GM12878 (cell line): Measurements from ENCODE around the gene ATP1A1. TPM values are rescaled to one million over a fixed set of nuclear protein-coding genes. Genes with fewer than 3 reads are reported as not detected.

Experiments
- ATAC-seq: fragments of 200-7000 bp; cut with Tn5 transposase; 3 replicates; pipeline ENCODE4 v1.9.1; 2020; ENCODE audit warnings: mild to moderate bottlenecking, moderate library complexity
- BruUV-seq: library from RNA; stranded (reverse); fragments of 400-500 nt; replicated peaks from 2 replicates; lab custom pipeline; 2021; lab: Mats Ljungman, UMichigan
- CTCF ChIA-PET: fragments of 300-600 bp; sonication (Branson Sonifier 250); formaldehyde crosslinking; extraction: SDS; loops from one replicate; lab custom pipeline; 2021; ENCODE audit warnings: inconsistent platforms; lab: Yijun Ruan, JAX
- POLR2A ChIA-PET: fragments of 350-600 bp; formaldehyde crosslinking; extraction: SDS; loops from one replicate; lab custom pipeline; 2021; ENCODE audit warnings: inconsistent platforms; lab: Charles Lee
- RAD21 ChIA-PET: fragments of 300-600 bp; sonication (Branson Sonifier 250); formaldehyde crosslinking; loops from one replicate; lab custom pipeline; 2023; ENCODE audit warnings: antibody characterized with exemption; ENCODE audit not compliant: unreplicated experiment; lab: Charles Lee
- SMC1A ChIA-PET: fragments of 300-600 bp; sonication (Branson Sonifier 250); formaldehyde crosslinking; loops from one replicate; lab custom pipeline; 2023; ENCODE audit not compliant: unreplicated experiment, uncharacterized antibody; lab: Charles Lee
- DNase-seq: peaks from one replicate; pipeline ENCODE4 v3.0.0-alpha.2; 2011; ENCODE audit warnings: low read depth, low spot score
- FAIRE-seq: peaks from 3 replicates; lab custom pipeline; 2011; peaks lifted over from hg19 to GRCh38; lab: Jason Lieb, UNC
- H2AFZ ChIP-seq: 2 replicates; pipeline ENCODE4 v1.6.0; 2011; ENCODE audit warnings: low read depth, low read length, control low read depth; ENCODE audit not compliant: control insufficient read depth
- H3K27ac ChIP-seq: 2 replicates; pipeline ENCODE4 v1.5.1; 2011; ENCODE audit warnings: control low read depth; ENCODE audit not compliant: control insufficient read depth, insufficient read depth
- H3K27me3 ChIP-seq, 2 experiments: replicated peaks in 1 of 2; 2 replicates each; pipeline versions ENCODE4 v1.6.0 to v1.6.1; 2011; ENCODE audit warnings: low read length in 1 of 2; ENCODE audit not compliant: control insufficient read depth in 2 of 2, insufficient read depth in 2 of 2
- H3K36me3 ChIP-seq, 2 experiments: 2 replicates each; pipeline ENCODE4 v1.5.1; 2011; ENCODE audit warnings: low read length in 1 of 2; ENCODE audit not compliant: control insufficient read depth in 2 of 2, insufficient read depth in 2 of 2
- H3K4me1 ChIP-seq: 2 replicates; pipeline ENCODE4 v1.6.1; 2011; ENCODE audit warnings: mild to moderate bottlenecking, low read length, moderate library complexity, mixed read lengths; ENCODE audit not compliant: control insufficient read depth, insufficient read depth
- H3K4me2 ChIP-seq: 2 replicates; pipeline ENCODE4 v1.6.0; 2011; ENCODE audit warnings: control low read depth; ENCODE audit not compliant: control insufficient read depth, insufficient read depth
- H3K4me3 ChIP-seq: fragments of 200-600 bp; sonication (generic); 2 replicates; pipeline ENCODE4 v1.5.1; 2016
- H3K79me2 ChIP-seq: 2 replicates; pipeline ENCODE4 v1.6.0; 2011; ENCODE audit warnings: low read length; ENCODE audit not compliant: control insufficient read depth, insufficient read depth
- H3K9ac ChIP-seq: 2 replicates; pipeline ENCODE4 v1.8.0; 2011; ENCODE audit warnings: low read length, control low read depth, mixed read lengths; ENCODE audit not compliant: control insufficient read depth, insufficient read depth
- H3K9me3 ChIP-seq: replicated peaks from 3 replicates; pipeline ENCODE4 v1.5.1; 2011; ENCODE audit warnings: mild to moderate bottlenecking, low read length; ENCODE audit not compliant: control insufficient read depth, insufficient read depth
- H4K20me1 ChIP-seq: 2 replicates; pipeline ENCODE4 v1.6.0; 2011; ENCODE audit not compliant: control insufficient read depth, insufficient read depth
- CEBPB ChIP-seq, 2 experiments: fragments of 150-350 bp in 1 of 2; IDR thresholded peaks; 2 replicates each; pipeline ENCODE4 v1.6.1; 2012 to 2014; ENCODE audit warnings: low read depth in 2 of 2, low read length in 2 of 2, borderline replicate concordance in 1 of 2, inconsistent platforms in 1 of 2
- GATAD2B ChIP-seq: fragments of 450-650 bp; conservative IDR thresholded peaks from 2 replicates; pipeline ENCODE4 v1.6.1; 2017; ENCODE audit warnings: low read depth, mild to moderate bottlenecking, moderate library complexity
- IKZF2 ChIP-seq, 2 experiments: fragments of 450-650 bp; IDR thresholded peaks; 2 replicates each; pipeline ENCODE4 v1.6.1; 2017; ENCODE audit warnings: mild to moderate bottlenecking in 2 of 2, moderate library complexity in 2 of 2
- JUNB ChIP-seq: IDR thresholded peaks from 2 replicates; pipeline ENCODE4 v1.6.1; 2016; ENCODE audit warnings: antibody characterized with exemption, mild to moderate bottlenecking
- KDM1A ChIP-seq: fragments of 200-600 bp; sonication (generic); IDR thresholded peaks from 2 replicates; pipeline ENCODE4 v1.6.1; 2016; ENCODE audit warnings: borderline replicate concordance
- NFIC ChIP-seq: IDR thresholded peaks from 2 replicates; pipeline ENCODE4 v1.6.1; 2012; ENCODE audit warnings: low read depth, mild to moderate bottlenecking, inconsistent platforms, low read length, moderate library complexity
- NFXL1 ChIP-seq: fragments of 450-650 bp; IDR thresholded peaks from 2 replicates; pipeline ENCODE4 v1.6.1; 2017; ENCODE audit warnings: antibody characterized with exemption, mild to moderate bottlenecking, borderline replicate concordance
- NFYA ChIP-seq: IDR thresholded peaks from 2 replicates; pipeline ENCODE4 v1.6.1; 2011; ENCODE audit warnings: low read depth, mild to moderate bottlenecking, low read length, improper control_type of control experiment, borderline replicate concordance
- PKNOX1 ChIP-seq: fragments of 450-650 bp; IDR thresholded peaks from 2 replicates; pipeline ENCODE4 v1.6.1; 2016; ENCODE audit warnings: mild to moderate bottlenecking
- YBX1 ChIP-seq: fragments of 450-650 bp; IDR thresholded peaks from 2 replicates; pipeline ENCODE4 v1.6.1; 2016; ENCODE audit warnings: antibody characterized with exemption
- YY1 ChIP-seq: IDR thresholded peaks from 2 replicates; pipeline ENCODE4 v1.6.1; 2011; ENCODE audit warnings: low read depth, mild to moderate bottlenecking, low read length
- ZBED1 ChIP-seq: IDR thresholded peaks from 2 replicates; pipeline ENCODE4 v1.6.1; 2016; ENCODE audit warnings: borderline replicate concordance
- ZBTB33 ChIP-seq: fragments of 450-650 bp; IDR thresholded peaks from 2 replicates; pipeline ENCODE4 v1.6.1; 2017; ENCODE audit warnings: mild to moderate bottlenecking
- ZNF274 ChIP-seq: IDR thresholded peaks from one replicate; pipeline ENCODE4 v1.8.0; 2011; ENCODE audit not compliant: insufficient read length, insufficient read depth
- WGBS: methylation state at CpG from one replicate; pipeline ENCODE4 v1.1.6; 2016; ENCODE audit warnings: low lambda C conversion rate; ENCODE audit not compliant: insufficient replicate concordance, insufficient coverage; ENCODE audit errors: missing lambda C conversion rate; 5-methylcytosine and 5-hydroxymethylcytosine counted together
- in situ Hi-C: fragments of 300-500 bp; cut with MboI; formaldehyde crosslinking; loops from 9 replicates; pipeline ENCODE4 v1.14.3; 2018; ENCODE audit warnings: mixed read lengths
- intact Hi-C: fragments of 100-400 bp; cut with micrococcal nuclease; formaldehyde crosslinking; loops from one replicate; pipeline ENCODE4 v1.14.2; 2022; ENCODE audit not compliant: unreplicated experiment
- polyA plus RNA-seq, 11 experiments: library from polyadenylated mRNA; depleted of rRNA in 4 of 11; unstranded in 6 of 11; stranded (reverse) in 5 of 11; fragments of >200 nt; fragmentation: Nextera tagmentation in 4 of 11; fragmentation: Illumina TruSeq in 1 of 11; extraction: Ambion mirVana in 4 of 11; extraction: Trizol in 1 of 11; gene quantifications; 1 replicate in 1 of 11; 2 replicates in 10 of 11; pipeline versions ENCODE4 v1.2.1 to v1.2.3, GENCODE V29; 2011 to 2016; ENCODE audit warnings: inconsistent platforms in 2 of 11, missing spikeins in 2 of 11, low read depth in 1 of 11
- total RNA-seq, 4 experiments: library from RNA; depleted of rRNA in 3 of 4; stranded (reverse); fragments of >200 nt in 3 of 4; fragmentation: Illumina TruSeq in 1 of 4; extraction: Trizol in 1 of 4; gene quantifications; 2 replicates each; pipeline versions ENCODE4 v1.2.1 to v1.2.3, GENCODE V29; 2013 to 2021
- TF ChIP-seq, protein P1 (sequence below): fragments of 450-650 bp; IDR thresholded peaks from 2 replicates; pipeline ENCODE4 v1.6.1; 2017; ENCODE audit warnings: mild to moderate bottlenecking, moderate library complexity
- TF ChIP-seq, protein P2 (sequence below): fragments of 450-650 bp; IDR thresholded peaks from 2 replicates; pipeline ENCODE4 v1.6.1; 2018; ENCODE audit warnings: mild to moderate bottlenecking, low read depth, moderate library complexity; ENCODE audit not compliant: partially characterized antibody

The ATP1A1 gene
- total and polyA plus RNA-seq, 10 of the 15 experiments (the other 5 are each of a cell fraction or from before 2014, with no cell fraction given): 113 to 566 (median 313) TPM

DNA sequence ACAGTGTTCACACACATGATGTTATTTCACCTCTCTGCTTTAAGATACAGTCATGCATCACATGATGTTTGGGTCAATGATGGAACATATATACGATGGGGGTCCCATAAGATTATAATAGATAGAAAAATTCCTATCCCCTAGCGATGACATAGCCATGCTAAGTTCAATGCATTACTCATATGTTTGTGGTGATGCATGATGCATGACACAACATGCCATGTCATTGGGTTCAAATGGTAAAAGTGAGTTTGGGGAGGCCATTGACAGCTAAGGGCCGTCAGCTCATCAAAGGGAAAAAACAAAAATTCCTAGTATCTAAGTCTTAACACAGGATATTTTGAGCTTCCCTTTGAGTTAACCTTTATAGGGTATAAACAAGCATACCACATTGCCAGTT lies 73.6 kb downstream of the ATP1A1 start:
- no peak for TF ChIP-seq ZBTB33
- no peak for TF ChIP-seq NFXL1
- TF ChIP-seq GATAD2B: no peak
- TF ChIP-seq JUNB: no peak
- no peak for TF ChIP-seq YBX1
- TF ChIP-seq, protein P1, sequence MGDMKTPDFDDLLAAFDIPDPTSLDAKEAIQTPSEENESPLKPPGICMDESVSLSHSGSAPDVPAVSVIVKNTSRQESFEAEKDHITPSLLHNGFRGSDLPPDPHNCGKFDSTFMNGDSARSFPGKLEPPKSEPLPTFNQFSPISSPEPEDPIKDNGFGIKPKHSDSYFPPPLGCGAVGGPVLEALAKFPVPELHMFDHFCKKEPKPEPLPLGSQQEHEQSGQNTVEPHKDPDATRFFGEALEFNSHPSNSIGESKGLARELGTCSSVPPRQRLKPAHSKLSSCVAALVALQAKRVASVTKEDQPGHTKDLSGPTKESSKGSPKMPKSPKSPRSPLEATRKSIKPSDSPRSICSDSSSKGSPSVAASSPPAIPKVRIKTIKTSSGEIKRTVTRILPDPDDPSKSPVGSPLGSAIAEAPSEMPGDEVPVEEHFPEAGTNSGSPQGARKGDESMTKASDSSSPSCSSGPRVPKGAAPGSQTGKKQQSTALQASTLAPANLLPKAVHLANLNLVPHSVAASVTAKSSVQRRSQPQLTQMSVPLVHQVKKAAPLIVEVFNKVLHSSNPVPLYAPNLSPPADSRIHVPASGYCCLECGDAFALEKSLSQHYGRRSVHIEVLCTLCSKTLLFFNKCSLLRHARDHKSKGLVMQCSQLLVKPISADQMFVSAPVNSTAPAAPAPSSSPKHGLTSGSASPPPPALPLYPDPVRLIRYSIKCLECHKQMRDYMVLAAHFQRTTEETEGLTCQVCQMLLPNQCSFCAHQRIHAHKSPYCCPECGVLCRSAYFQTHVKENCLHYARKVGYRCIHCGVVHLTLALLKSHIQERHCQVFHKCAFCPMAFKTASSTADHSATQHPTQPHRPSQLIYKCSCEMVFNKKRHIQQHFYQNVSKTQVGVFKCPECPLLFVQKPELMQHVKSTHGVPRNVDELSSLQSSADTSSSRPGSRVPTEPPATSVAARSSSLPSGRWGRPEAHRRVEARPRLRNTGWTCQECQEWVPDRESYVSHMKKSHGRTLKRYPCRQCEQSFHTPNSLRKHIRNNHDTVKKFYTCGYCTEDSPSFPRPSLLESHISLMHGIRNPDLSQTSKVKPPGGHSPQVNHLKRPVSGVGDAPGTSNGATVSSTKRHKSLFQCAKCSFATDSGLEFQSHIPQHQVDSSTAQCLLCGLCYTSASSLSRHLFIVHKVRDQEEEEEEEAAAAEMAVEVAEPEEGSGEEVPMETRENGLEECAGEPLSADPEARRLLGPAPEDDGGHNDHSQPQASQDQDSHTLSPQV: no peak
- no peak for TF ChIP-seq NFIC
- TF ChIP-seq NFYA: no peak
- no peak for TF ChIP-seq KDM1A
- TF ChIP-seq, protein P2, sequence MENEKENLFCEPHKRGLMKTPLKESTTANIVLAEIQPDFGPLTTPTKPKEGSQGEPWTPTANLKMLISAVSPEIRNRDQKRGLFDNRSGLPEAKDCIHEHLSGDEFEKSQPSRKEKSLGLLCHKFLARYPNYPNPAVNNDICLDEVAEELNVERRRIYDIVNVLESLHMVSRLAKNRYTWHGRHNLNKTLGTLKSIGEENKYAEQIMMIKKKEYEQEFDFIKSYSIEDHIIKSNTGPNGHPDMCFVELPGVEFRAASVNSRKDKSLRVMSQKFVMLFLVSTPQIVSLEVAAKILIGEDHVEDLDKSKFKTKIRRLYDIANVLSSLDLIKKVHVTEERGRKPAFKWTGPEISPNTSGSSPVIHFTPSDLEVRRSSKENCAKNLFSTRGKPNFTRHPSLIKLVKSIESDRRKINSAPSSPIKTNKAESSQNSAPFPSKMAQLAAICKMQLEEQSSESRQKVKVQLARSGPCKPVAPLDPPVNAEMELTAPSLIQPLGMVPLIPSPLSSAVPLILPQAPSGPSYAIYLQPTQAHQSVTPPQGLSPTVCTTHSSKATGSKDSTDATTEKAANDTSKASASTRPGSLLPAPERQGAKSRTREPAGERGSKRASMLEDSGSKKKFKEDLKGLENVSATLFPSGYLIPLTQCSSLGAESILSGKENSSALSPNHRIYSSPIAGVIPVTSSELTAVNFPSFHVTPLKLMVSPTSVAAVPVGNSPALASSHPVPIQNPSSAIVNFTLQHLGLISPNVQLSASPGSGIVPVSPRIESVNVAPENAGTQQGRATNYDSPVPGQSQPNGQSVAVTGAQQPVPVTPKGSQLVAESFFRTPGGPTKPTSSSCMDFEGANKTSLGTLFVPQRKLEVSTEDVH: no peak
- TF ChIP-seq ZNF274: no peak
- TF ChIP-seq IKZF2 (IDR thresholded peaks at IDR 0.05): no peak
- no peak for TF ChIP-seq YY1
- TF ChIP-seq CEBPB (IDR thresholded peaks at IDR 0.05; ENCODE audit: borderline replicate concordance in 1 of 2, low read depth in 2 of 2, low read length in 2 of 2): no peak
- no peak for TF ChIP-seq PKNOX1
- no peak for TF ChIP-seq ZBED1
- DNase-seq (no peak), FAIRE-seq (no peak), ATAC-seq (no peak)
- H4K20me1 ChIP-seq: no peaks in the 10 kb centered on the region
- ChIA-PET POLR2A (no interaction called here), RAD21 (no interaction called here), CTCF (no interaction called here), SMC1A (no interaction called here)
- no peaks in the 10 kb centered on the region for H3K4me1 ChIP-seq
- intact Hi-C loops (no loop called here), in situ Hi-C loops (no loop called here)
- no peaks in the 10 kb centered on the region for H3K79me2 ChIP-seq
- 33% methylated on average over 3 of the region's 3 CpGs for WGBS
- BruUV-seq: no TSS peak
- H3K4me2 ChIP-seq: no peak overlapping the region
- no peak overlapping the region for H3K4me3 ChIP-seq
- H3K9ac ChIP-seq: no peak overlapping the region
- H3K9me3 ChIP-seq: no peaks in the 10 kb centered on the region
- no peaks in the 10 kb centered on the region for H3K36me3 ChIP-seq
- H3K27me3 ChIP-seq: no peaks in the 10 kb centered on the region
- no peak overlapping the region for H3K27ac ChIP-seq
- no peak overlapping the region for H2AFZ ChIP-seq
